HepG2 (cell line): Measurements from ENCODE around the gene THRSP. TPM values are rescaled to one million over a fixed set of nuclear protein-coding genes. Genes with fewer than 3 reads are reported as not detected.

Experiments
- EED ChIP-seq: sonication (generic); formaldehyde crosslinking; IDR thresholded peaks from 2 replicates; pipeline ENCODE4 v1.5.0; 2020; ENCODE audit warnings: mild to moderate bottlenecking, missing genetic modification reagents
- FOXA1 ChIP-seq, 2 experiments: fragments of 450-650 bp in 1 of 2; sonication (generic) in 1 of 2; formaldehyde crosslinking in 1 of 2; IDR thresholded peaks; 2 replicates each; pipeline versions ENCODE4 v1.4.0 to v1.6.1; 2016 to 2020; ENCODE audit warnings: missing genetic modification reagents in 1 of 2
- FOXA3 ChIP-seq: IDR thresholded peaks from 2 replicates; pipeline ENCODE4 v1.6.1; 2016; ENCODE audit warnings: missing genetic modification reagents, missing compliant biosample characterization
- FOXK1 ChIP-seq: sonication (generic); formaldehyde crosslinking; IDR thresholded peaks from 2 replicates; pipeline ENCODE4 v1.4.0; 2020; ENCODE audit warnings: low read depth, missing genetic modification reagents, borderline replicate concordance
- HNRNPH1 ChIP-seq: fragments of 200-400 bp; formaldehyde crosslinking; optimal IDR thresholded peaks from 2 replicates; pipeline ENCODE3; 2017; ENCODE audit warnings: mild to moderate bottlenecking, low read depth, low read length
- HOXA3 ChIP-seq: sonication (generic); formaldehyde crosslinking; IDR thresholded peaks from 2 replicates; pipeline ENCODE4 v1.5.0; 2020; ENCODE audit warnings: missing genetic modification reagents
- IKZF1 ChIP-seq: fragments of 450-650 bp; IDR thresholded peaks from 2 replicates; pipeline ENCODE4 v1.7.1; 2016
- MTF2 ChIP-seq: sonication (generic); formaldehyde crosslinking; IDR thresholded peaks from 2 replicates; pipeline ENCODE4 v1.5.0; 2020; ENCODE audit warnings: missing genetic modification reagents, borderline replicate concordance
- NONO ChIP-seq, 2 experiments: fragments of 450-650 bp in 1 of 2; sonication (generic) in 1 of 2; formaldehyde crosslinking in 1 of 2; IDR thresholded peaks in 1 of 2; conservative IDR thresholded peaks in 1 of 2; 2 replicates each; pipeline versions ENCODE4 v1.6.1 to v1.8.0; 2017 to 2022; ENCODE audit warnings: mild to moderate bottlenecking in 1 of 2, missing genetic modification reagents in 1 of 2, moderate library complexity in 1 of 2
- PAWR ChIP-seq: sonication (generic); formaldehyde crosslinking; IDR thresholded peaks from 2 replicates; pipeline ENCODE4 v1.4.0; 2020; ENCODE audit warnings: missing genetic modification reagents, mild to moderate bottlenecking, borderline replicate concordance
- SP1 ChIP-seq, 2 experiments: fragments of 450-650 bp in 1 of 2; sonication (generic) in 1 of 2; formaldehyde crosslinking in 1 of 2; IDR thresholded peaks; 2 replicates each; pipeline versions ENCODE4 v1.4.0 to v1.6.1; 2016 to 2020; ENCODE audit warnings: missing genetic modification reagents in 1 of 2
- SP2 ChIP-seq: sonication (generic); formaldehyde crosslinking; IDR thresholded peaks from 2 replicates; pipeline ENCODE4 v1.5.1; 2020; ENCODE audit warnings: mild to moderate bottlenecking, missing genetic modification reagents
- TBX3 ChIP-seq: fragments of 450-650 bp; IDR thresholded peaks from 2 replicates; pipeline ENCODE4 v1.6.1; 2017; ENCODE audit warnings: antibody characterized with exemption, mild to moderate bottlenecking, inconsistent platforms, borderline replicate concordance
- TMF1 ChIP-seq: sonication (generic); formaldehyde crosslinking; IDR thresholded peaks from 2 replicates; pipeline ENCODE4 v1.8.1; 2022; ENCODE audit warnings: low read depth, missing genetic modification reagents
- ZNF24 ChIP-seq: fragments of 450-650 bp; IDR thresholded peaks from 2 replicates; pipeline ENCODE4 v1.6.1; 2017; ENCODE audit warnings: antibody characterized with exemption, mild to moderate bottlenecking
- ZNF569 ChIP-seq: sonication (generic); formaldehyde crosslinking; IDR thresholded peaks from 2 replicates; pipeline ENCODE4 v1.5.0; 2020; ENCODE audit warnings: mild to moderate bottlenecking, missing genetic modification reagents, moderate library complexity, borderline replicate concordance
- ZNF629 ChIP-seq: sonication (generic); formaldehyde crosslinking; conservative IDR thresholded peaks from 2 replicates; pipeline ENCODE4 v1.5.0; 2020; ENCODE audit warnings: missing genetic modification reagents
- ZNF672 ChIP-seq: sonication (generic); formaldehyde crosslinking; IDR thresholded peaks from 2 replicates; pipeline ENCODE4 v1.8.1; 2022; ENCODE audit warnings: missing genetic modification reagents
- ZNF747 ChIP-seq: sonication (generic); formaldehyde crosslinking; IDR thresholded peaks from 2 replicates; pipeline ENCODE4 v1.8.1; 2023; ENCODE audit warnings: missing genetic modification reagents, mild to moderate bottlenecking, borderline replicate concordance
- polyA plus RNA-seq, 8 experiments: library from polyadenylated mRNA; depleted of rRNA in 3 of 8; stranded (reverse) in 7 of 8; unstranded in 1 of 8; fragments of >200 nt; fragmentation: Illumina TruSeq in 4 of 8; extraction: Trizol in 4 of 8; gene quantifications; 2 replicates each; pipeline versions ENCODE4 v1.2.1 to v1.2.3, GENCODE V29; 2011 to 2016; ENCODE audit warnings: low read depth in 4 of 8, missing spikeins in 1 of 8, mixed read lengths in 1 of 8; ENCODE audit not compliant: insufficient read depth in 1 of 8
- total RNA-seq, 5 experiments: library from RNA; depleted of rRNA; stranded (reverse); fragments of >200 nt; fragmentation: Illumina TruSeq; extraction: Trizol; gene quantifications; 2 replicates each; pipeline ENCODE4 v1.2.3, GENCODE V29; 2016; ENCODE audit warnings: low read depth in 1 of 5
- TF ChIP-seq, protein P1 (sequence below): sonication (generic); formaldehyde crosslinking; IDR thresholded peaks from 2 replicates; pipeline ENCODE4 v1.4.0; 2020; ENCODE audit warnings: missing genetic modification reagents
- TF ChIP-seq, protein P2 (sequence below): sonication (generic); formaldehyde crosslinking; IDR thresholded peaks from 2 replicates; pipeline ENCODE4 v1.5.1; 2020; ENCODE audit warnings: missing genetic modification reagents, mild to moderate bottlenecking, borderline replicate concordance

The THRSP gene
- total and polyA plus RNA-seq, 2 of the 13 experiments (the other 11 are each of a cell fraction or from before 2014, with no cell fraction given) = 0.13 to 0.58 TPM

DNA sequence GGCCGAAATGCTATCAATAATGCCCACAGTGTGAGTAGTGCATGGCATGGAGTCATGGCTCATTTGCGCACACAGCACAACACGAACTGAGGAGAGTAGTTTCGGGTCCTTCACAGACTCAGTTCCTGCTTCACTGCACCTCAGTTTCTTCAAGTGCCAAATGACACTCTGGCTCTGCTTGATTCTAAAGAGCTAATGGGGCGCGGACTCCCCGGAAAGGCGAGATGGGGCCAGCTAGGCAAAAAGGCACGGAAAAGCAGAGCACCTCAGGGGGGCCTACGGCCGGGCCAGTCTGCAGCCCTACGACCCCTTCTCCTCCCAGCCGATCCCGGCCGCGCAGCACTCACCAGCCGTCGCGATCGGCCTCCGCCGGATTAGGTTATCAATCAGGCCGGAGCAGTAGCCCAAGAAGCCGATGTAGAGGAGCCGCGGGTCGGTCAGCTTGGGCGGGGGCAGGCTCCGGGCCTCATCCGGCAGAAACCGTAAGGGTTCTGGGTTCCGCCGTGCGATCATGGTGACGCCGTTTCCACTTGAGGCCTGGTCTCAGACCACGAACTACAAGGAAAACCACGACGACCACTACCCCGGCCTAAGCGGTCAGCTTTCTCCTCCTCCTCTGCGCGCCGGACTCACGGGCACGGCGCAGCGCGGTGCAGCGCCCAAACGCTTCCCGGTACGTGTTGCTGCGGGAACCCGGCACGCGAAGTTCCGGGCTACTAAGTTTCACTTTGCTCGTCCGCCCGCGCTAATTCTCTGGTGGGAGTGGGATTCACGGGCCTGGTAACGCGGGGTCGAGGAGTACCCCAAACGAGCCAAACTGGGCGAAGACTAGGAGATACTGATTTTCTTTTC lies 15.8 kb downstream of the THRSP start, which contains the start of gene NDUFC2 (continued):
- TF ChIP-seq ZNF569 (CRISPR knock-in tag) = peak; percentile 78; the same call in 1 of the 2 replicates
- peak; percentile 95 for TF ChIP-seq ZNF747 (CRISPR knock-in tag)
- TF ChIP-seq FOXK1 = peak; percentile 89; the same call in 1 of the 2 replicates
- TF ChIP-seq EED = peak; percentile 88; the same call in 1 of the 2 replicates
- TF ChIP-seq SP2 = peak; percentile 36
- no peak for TF ChIP-seq HNRNPH1
- peak; percentile 95 for TF ChIP-seq HOXA3
- TF ChIP-seq FOXA1 (IDR thresholded peaks at IDR 0.05) = no peak
- peak; percentile 50 for TF ChIP-seq FOXA1 (CRISPR knock-in tag; IDR thresholded peaks at IDR 0.05)
- TF ChIP-seq, protein P1, sequence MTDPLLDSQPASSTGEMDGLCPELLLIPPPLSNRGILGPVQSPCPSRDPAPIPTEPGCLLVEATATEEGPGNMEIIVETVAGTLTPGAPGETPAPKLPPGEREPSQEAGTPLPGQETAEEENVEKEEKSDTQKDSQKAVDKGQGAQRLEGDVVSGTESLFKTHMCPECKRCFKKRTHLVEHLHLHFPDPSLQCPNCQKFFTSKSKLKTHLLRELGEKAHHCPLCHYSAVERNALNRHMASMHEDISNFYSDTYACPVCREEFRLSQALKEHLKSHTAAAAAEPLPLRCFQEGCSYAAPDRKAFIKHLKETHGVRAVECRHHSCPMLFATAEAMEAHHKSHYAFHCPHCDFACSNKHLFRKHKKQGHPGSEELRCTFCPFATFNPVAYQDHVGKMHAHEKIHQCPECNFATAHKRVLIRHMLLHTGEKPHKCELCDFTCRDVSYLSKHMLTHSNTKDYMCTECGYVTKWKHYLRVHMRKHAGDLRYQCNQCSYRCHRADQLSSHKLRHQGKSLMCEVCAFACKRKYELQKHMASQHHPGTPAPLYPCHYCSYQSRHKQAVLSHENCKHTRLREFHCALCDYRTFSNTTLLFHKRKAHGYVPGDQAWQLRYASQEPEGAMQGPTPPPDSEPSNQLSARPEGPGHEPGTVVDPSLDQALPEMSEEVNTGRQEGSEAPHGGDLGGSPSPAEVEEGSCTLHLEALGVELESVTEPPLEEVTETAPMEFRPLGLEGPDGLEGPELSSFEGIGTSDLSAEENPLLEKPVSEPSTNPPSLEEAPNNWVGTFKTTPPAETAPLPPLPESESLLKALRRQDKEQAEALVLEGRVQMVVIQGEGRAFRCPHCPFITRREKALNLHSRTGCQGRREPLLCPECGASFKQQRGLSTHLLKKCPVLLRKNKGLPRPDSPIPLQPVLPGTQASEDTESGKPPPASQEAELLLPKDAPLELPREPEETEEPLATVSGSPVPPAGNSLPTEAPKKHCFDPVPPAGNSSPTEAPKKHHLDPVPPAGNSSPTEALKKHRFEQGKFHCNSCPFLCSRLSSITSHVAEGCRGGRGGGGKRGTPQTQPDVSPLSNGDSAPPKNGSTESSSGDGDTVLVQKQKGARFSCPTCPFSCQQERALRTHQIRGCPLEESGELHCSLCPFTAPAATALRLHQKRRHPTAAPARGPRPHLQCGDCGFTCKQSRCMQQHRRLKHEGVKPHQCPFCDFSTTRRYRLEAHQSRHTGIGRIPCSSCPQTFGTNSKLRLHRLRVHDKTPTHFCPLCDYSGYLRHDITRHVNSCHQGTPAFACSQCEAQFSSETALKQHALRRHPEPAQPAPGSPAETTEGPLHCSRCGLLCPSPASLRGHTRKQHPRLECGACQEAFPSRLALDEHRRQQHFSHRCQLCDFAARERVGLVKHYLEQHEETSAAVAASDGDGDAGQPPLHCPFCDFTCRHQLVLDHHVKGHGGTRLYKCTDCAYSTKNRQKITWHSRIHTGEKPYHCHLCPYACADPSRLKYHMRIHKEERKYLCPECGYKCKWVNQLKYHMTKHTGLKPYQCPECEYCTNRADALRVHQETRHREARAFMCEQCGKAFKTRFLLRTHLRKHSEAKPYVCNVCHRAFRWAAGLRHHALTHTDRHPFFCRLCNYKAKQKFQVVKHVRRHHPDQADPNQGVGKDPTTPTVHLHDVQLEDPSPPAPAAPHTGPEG = peak; percentile 89
- no peak for TF ChIP-seq SP1 (IDR thresholded peaks at IDR 0.05)
- peak; percentile 84 for TF ChIP-seq SP1 (CRISPR knock-in tag; IDR thresholded peaks at IDR 0.05)
- TF ChIP-seq MTF2 (CRISPR knock-in tag) = peak; percentile 59; the same call in 1 of the 2 replicates
- TF ChIP-seq PAWR (CRISPR knock-in tag) = no peak
- TF ChIP-seq, protein P2, sequence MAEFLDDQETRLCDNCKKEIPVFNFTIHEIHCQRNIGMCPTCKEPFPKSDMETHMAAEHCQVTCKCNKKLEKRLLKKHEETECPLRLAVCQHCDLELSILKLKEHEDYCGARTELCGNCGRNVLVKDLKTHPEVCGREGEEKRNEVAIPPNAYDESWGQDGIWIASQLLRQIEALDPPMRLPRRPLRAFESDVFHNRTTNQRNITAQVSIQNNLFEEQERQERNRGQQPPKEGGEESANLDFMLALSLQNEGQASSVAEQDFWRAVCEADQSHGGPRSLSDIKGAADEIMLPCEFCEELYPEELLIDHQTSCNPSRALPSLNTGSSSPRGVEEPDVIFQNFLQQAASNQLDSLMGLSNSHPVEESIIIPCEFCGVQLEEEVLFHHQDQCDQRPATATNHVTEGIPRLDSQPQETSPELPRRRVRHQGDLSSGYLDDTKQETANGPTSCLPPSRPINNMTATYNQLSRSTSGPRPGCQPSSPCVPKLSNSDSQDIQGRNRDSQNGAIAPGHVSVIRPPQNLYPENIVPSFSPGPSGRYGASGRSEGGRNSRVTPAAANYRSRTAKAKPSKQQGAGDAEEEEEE (CRISPR knock-in tag) = no peak; the same call in 1 of the 2 replicates
- TF ChIP-seq TMF1 (CRISPR knock-in tag) = 0 out of 2 replicates have a peak, but pooled peaks have one; percentile 23
- TF ChIP-seq ZNF629 (CRISPR knock-in tag) = peak; percentile 35; the same call in 1 of the 2 replicates
- 0 out of 2 replicates have a peak, but pooled peaks have one; percentile 49 for TF ChIP-seq ZNF24
- no peak for TF ChIP-seq NONO (IDR thresholded peaks at IDR 0.05)
- TF ChIP-seq NONO (CRISPR knock-in tag; conservative IDR thresholded peaks at IDR 0.05) = peak; percentile 97
- peak; percentile 18; the same call in 1 of the 2 replicates for TF ChIP-seq TBX3
- peak; percentile 82 for TF ChIP-seq FOXA3 (CRISPR knock-in tag)
- peak; percentile 45; the same call in 1 of the 2 replicates for TF ChIP-seq ZNF672 (CRISPR knock-in tag)
- no peak for TF ChIP-seq IKZF1
